ENCODE measurements around the gene AP5Z1.
"Not testable (repeated sequence)": the region's sequence is repeated elsewhere in the genome, so short reads cannot be mapped to it uniquely, and the experiment has no call there.

Gene AP5Z1

GRCh38 chr7:4796453-4796852 lies 21.0 kb downstream of the AP5Z1 start:
- DNase-seq (ENCODE audit: low read depth, low spot score) = no peak
- no peak overlapping the region for H3K4me3 ChIP-seq (ENCODE audit: low read length)

GRCh38 chr7:4797858-4798705 lies 22.7 kb downstream of the AP5Z1 start:
- no peak overlapping the region for H3K4me3 ChIP-seq (ENCODE audit: low read length)
- no peak for DNase-seq (ENCODE audit: low read depth, low spot score)

GRCh38 chr7:4798706-4799235 lies 23.3 kb downstream of the AP5Z1 start:
- no peak for DNase-seq (ENCODE audit: low read depth, low spot score)
- H3K4me3 ChIP-seq (ENCODE audit: low read length) = no peak overlapping the region

GRCh38 chr7:4799508-4800268 lies 24.3 kb downstream of the AP5Z1 start:
- no peak for DNase-seq (ENCODE audit: low read depth, low spot score)
- H3K4me3 ChIP-seq (ENCODE audit: low read length) = no peak overlapping the region

GRCh38 chr7:4800487-4800886 lies 25.1 kb downstream of the AP5Z1 start:
- H3K4me3 ChIP-seq (ENCODE audit: low read length) = no peak overlapping the region
- DNase-seq (ENCODE audit: low read depth, low spot score) = no peak

- H3K4me3 ChIP-seq (ENCODE audit: low read length) = no peak overlapping the region
- no peak for DNase-seq (ENCODE audit: low read depth, low spot score)
These were observed 25.8 kb downstream of the AP5Z1 start for GRCh38 chr7:4800926-4801838.

- no peak overlapping the region for H3K4me3 ChIP-seq (ENCODE audit: low read length)
- DNase-seq (ENCODE audit: low read depth, low spot score) = no peak
These were observed 26.4 kb downstream of the AP5Z1 start for GRCh38 chr7:4801839-4802231.

- DNase-seq (ENCODE audit: low read depth, low spot score); H3K4me3 ChIP-seq (ENCODE audit: low read length): not testable (repeated sequence)
These were observed 27.2 kb downstream of the AP5Z1 start for GRCh38 chr7:4802577-4802976.

- DNase-seq (ENCODE audit: low read depth, low spot score) = no peak
- no peak overlapping the region for H3K4me3 ChIP-seq (ENCODE audit: low read length)
These were observed 28.2 kb downstream of the AP5Z1 start for GRCh38 chr7:4803397-4804241.

- DNase-seq (ENCODE audit: low read depth, low spot score) = no peak
These were observed 29.9 kb downstream of the AP5Z1 start for GRCh38 chr7:4805110-4805983.

GRCh38 chr7:4805984-4806300 lies 30.5 kb downstream of the AP5Z1 start:
- H3K4me3 ChIP-seq (ENCODE audit: low read length) = no peak overlapping the region
- no peak for DNase-seq (ENCODE audit: low read depth, low spot score)

More at GRCh38 chr7:4805110-4805983, 29.9 kb downstream of the AP5Z1 start:
- H3K4me3 ChIP-seq (ENCODE audit: low read length) = no peak overlapping the region

- no peak for DNase-seq (ENCODE audit: low read depth, low spot score)
- H3K4me3 ChIP-seq (ENCODE audit: low read length) = no peak overlapping the region
These were observed 31.7 kb downstream of the AP5Z1 start for GRCh38 chr7:4806983-4807597.

- DNase-seq (ENCODE audit: low read depth, low spot score) = no peak
- H3K4me3 ChIP-seq (ENCODE audit: low read length) = no peak overlapping the region
These were observed 32.2 kb downstream of the AP5Z1 start for GRCh38 chr7:4807598-4808016.

GRCh38 chr7:4808026-4808425 lies 32.6 kb downstream of the AP5Z1 start:
- H3K4me3 ChIP-seq (ENCODE audit: low read length) = no peak overlapping the region

GRCh38 chr7:4808565-4808964 lies 33.1 kb downstream of the AP5Z1 start:
- H3K4me3 ChIP-seq (ENCODE audit: low read length) = no peak overlapping the region
- no peak for DNase-seq (ENCODE audit: low read depth, low spot score)

More at GRCh38 chr7:4808026-4808425, 32.6 kb downstream of the AP5Z1 start:
- DNase-seq (ENCODE audit: low read depth, low spot score) = no peak

- no peak overlapping the region for H3K4me3 ChIP-seq (ENCODE audit: low read length)
- DNase-seq (ENCODE audit: low read depth, low spot score) = no peak
These were observed 33.7 kb downstream of the AP5Z1 start for GRCh38 chr7:4809091-4809591.

- no peak overlapping the region for H3K4me3 ChIP-seq (ENCODE audit: low read length)
- no peak for DNase-seq (ENCODE audit: low read depth, low spot score)
These were observed 34.2 kb downstream of the AP5Z1 start for GRCh38 chr7:4809666-4810065.

All from Jurkat, Clone E6-1 (cell line).